Keratinocyte (primary cell): ENCODE results near the gene WDR19. TPM values are rescaled to one million over a fixed set of nuclear protein-coding genes. Genes with fewer than 3 reads are reported as not detected.

Experiments used
- DNase-seq: peaks from one replicate; pipeline ENCODE4 v3.0.0-alpha.2; 2011; ENCODE audit warnings: low read depth, missing footprints, low spot score
- FAIRE-seq: peaks from 2 replicates; lab custom pipeline; 2011; peaks lifted over from hg19 to GRCh38; lab: Jason Lieb, UNC
- H2AFZ ChIP-seq: 2 replicates; pipeline ENCODE4 v1.6.0; 2012; ENCODE audit warnings: low read length, control low read depth, inconsistent platforms; ENCODE audit not compliant: control insufficient read depth
- H3K27ac ChIP-seq: 2 replicates; pipeline ENCODE4 v1.5.1; 2011; ENCODE audit warnings: low read length; ENCODE audit not compliant: control insufficient read depth, insufficient read depth
- H3K27me3 ChIP-seq: 3 replicates; pipeline ENCODE4 v1.6.0; 2011; ENCODE audit warnings: low read length; ENCODE audit not compliant: control insufficient read depth, insufficient read depth; ENCODE audit errors: extremely low read depth
- H3K36me3 ChIP-seq, 2 experiments: 2 replicates in 1 of 2; 3 replicates in 1 of 2; pipeline ENCODE4 v1.5.1; 2011; ENCODE audit warnings: low read length in 2 of 2, mild to moderate bottlenecking in 1 of 2; ENCODE audit not compliant: control insufficient read depth in 2 of 2, insufficient read depth in 2 of 2; ENCODE audit errors: extremely low read depth in 1 of 2
- H3K4me1 ChIP-seq: 3 replicates; pipeline ENCODE4 v1.5.1; 2011; ENCODE audit warnings: low read length; ENCODE audit not compliant: control insufficient read depth, insufficient read depth; ENCODE audit errors: extremely low read depth
- H3K4me2 ChIP-seq: 3 replicates; pipeline ENCODE4 v1.6.0; 2011; ENCODE audit warnings: low read depth, low read length; ENCODE audit not compliant: control insufficient read depth, insufficient read depth; ENCODE audit errors: extremely low read depth
- H3K4me3 ChIP-seq, 3 experiments: fragments of 200-600 bp in 1 of 3; sonication (generic) in 1 of 3; 2 replicates in 2 of 3; 3 replicates in 1 of 3; pipeline ENCODE4 v1.5.1; 2011 to 2016; ENCODE audit warnings: low read length in 3 of 3, mild to moderate bottlenecking in 3 of 3, control low read depth in 2 of 3, inconsistent platforms in 1 of 3, low read depth in 1 of 3, mixed read lengths in 1 of 3, mixed run types in 1 of 3, moderate library complexity in 1 of 3; ENCODE audit not compliant: control insufficient read depth in 2 of 3, insufficient read depth in 2 of 3; ENCODE audit errors: extremely low read depth in 1 of 3
- H3K79me2 ChIP-seq: 2 replicates; pipeline ENCODE4 v1.6.0; 2012; ENCODE audit warnings: low read length; ENCODE audit not compliant: control insufficient read depth, insufficient read depth
- H3K9ac ChIP-seq: 3 replicates; pipeline ENCODE4 v1.6.0; 2011; ENCODE audit warnings: low read length; ENCODE audit not compliant: control insufficient read depth, insufficient read depth; ENCODE audit errors: extremely low read depth
- H3K9me1 ChIP-seq: 3 replicates; pipeline ENCODE4 v1.6.0; 2011; ENCODE audit warnings: low read length; ENCODE audit not compliant: control insufficient read depth, insufficient read depth; ENCODE audit errors: extremely low read depth
- H3K9me3 ChIP-seq: 2 replicates; pipeline ENCODE4 v1.5.1; 2012; ENCODE audit warnings: low read depth, low read length; ENCODE audit not compliant: control insufficient read depth
- H4K20me1 ChIP-seq: 3 replicates; pipeline ENCODE4 v1.6.0; 2011; ENCODE audit warnings: low read length; ENCODE audit not compliant: control insufficient read depth, insufficient read depth; ENCODE audit errors: extremely low read depth
- CTCF ChIP-seq, 3 experiments: IDR thresholded peaks in 1 of 3; conservative IDR thresholded peaks in 1 of 3; optimal IDR thresholded peaks in 1 of 3; 2 replicates in 2 of 3; 3 replicates in 1 of 3; pipeline versions ENCODE3 to v1.5.1; 2011; ENCODE audit warnings: low read length in 3 of 3, mild to moderate bottlenecking in 3 of 3, moderate library complexity in 2 of 3, control low read depth in 1 of 3, inconsistent platforms in 1 of 3; ENCODE audit not compliant: insufficient read depth in 2 of 3; ENCODE audit errors: extremely low read depth in 1 of 3
- EZH2 ChIP-seq: IDR thresholded peaks from one replicate; pipeline ENCODE4 v1.6.1; 2012; ENCODE audit warnings: inconsistent platforms, mild to moderate bottlenecking, low read length, moderate library complexity
- dilution Hi-C: fragments of 300-500 bp; cut with MboI; formaldehyde crosslinking; loops from one replicate; pipeline ENCODE4 v1.7.0; 2020; ENCODE audit warnings: low sequenced_read_pairs; ENCODE audit not compliant: extremely low pct_ligation_motif_present
- polyA plus RNA-seq, 5 experiments: library from polyadenylated mRNA; depleted of rRNA in 3 of 5; stranded (reverse) in 3 of 5; stranded (forward) in 1 of 5; unstranded in 1 of 5; fragments of >200 nt; gene quantifications; 1 replicate in 1 of 5; 2 replicates in 3 of 5; 3 replicates in 1 of 5; pipeline versions ENCODE4 v1.2.1 to v1.2.3, GENCODE V29; 2011 to 2012; ENCODE audit warnings: missing spikeins in 2 of 5, low read depth in 1 of 5, low replicate concordance in 1 of 5
- small RNA-seq, 3 experiments: library from RNA; depleted of rRNA; stranded (forward); fragments of <200 nt; gene quantifications; one replicate each; pipeline ENCODE3, GENCODE V24; 2012; ENCODE audit warnings: low read depth in 3 of 3, low replicate concordance in 1 of 3; ENCODE audit not compliant: insufficient read length in 3 of 3

The WDR19 gene
- polyA plus RNA-seq, 1 donor (not counting 4 experiments of a cell fraction or from before 2014, with no cell fraction given): 25.3 TPM

- no peaks in the 10 kb centered on the region for H3K9me3 ChIP-seq
- peaks cover 38% of the 10 kb centered on the region for H3K79me2 ChIP-seq
- H3K4me3 ChIP-seq: no peak overlapping the region
- no peak for DNase-seq
- no peaks in the 10 kb centered on the region for H3K4me1 ChIP-seq
- H3K27ac ChIP-seq: no peak overlapping the region
- no peak overlapping the region for H3K9ac ChIP-seq
- H3K4me2 ChIP-seq: no peak overlapping the region
- no peaks in the 10 kb centered on the region for H3K36me3 ChIP-seq
- no peak for FAIRE-seq
- H3K9me1 ChIP-seq: no peaks in the 10 kb centered on the region
- H2AFZ ChIP-seq: no peak overlapping the region
- no peaks in the 10 kb centered on the region for H4K20me1 ChIP-seq
- dilution Hi-C loops: no loop called here
- no peaks in the 10 kb centered on the region for H3K27me3 ChIP-seq
- no peak for TF ChIP-seq CTCF (optimal IDR thresholded peaks at IDR 0.05 in 1 of 3, IDR thresholded peaks at IDR 0.05 in 1 of 3, conservative IDR thresholded peaks at IDR 0.05 in 1 of 3; ENCODE audit: extremely low read depth in 1 of 3, insufficient read depth in 2 of 3, low read length in 3 of 3)
- TF ChIP-seq EZH2: no peak
These were observed 148.9 kb downstream of the WDR19 start for GRCh38 chr4:39331191-39331590.

Small RNAs within 50 kb of the gene (small RNA-seq; reads per million reads assigned to genes)
- 0 reads per million in 3 experiments for gene RNU6-32P

Other genes with a start within 250 kb of the WDR19 start
- 0.15 to 0.68 TPM (median 0.19 TPM) in 3 replicates for gene TMEM156, start 150.1 kb upstream of the WDR19 start, polyA plus RNA-seq
- 17.9 to 32.1 TPM (median 25.4 TPM) in 3 replicates for gene KLHL5, start 120.3 kb upstream of the WDR19 start, polyA plus RNA-seq
- 9.5 to 28.3 TPM (median 17.4 TPM) in 3 replicates for gene RFC1, start 183.8 kb downstream of the WDR19 start, polyA plus RNA-seq
- 0.03 TPM in 1 of 3 replicates, not detected in the others for gene KLB, start 224.4 kb downstream of the WDR19 start, polyA plus RNA-seq